Measurements from ENCODE around the gene SRRT. TPM values are rescaled to one million over a fixed set of nuclear protein-coding genes. Genes with fewer than 3 reads are reported as not detected.
"Not testable (repeated sequence)": the region's sequence is repeated elsewhere in the genome, so short reads cannot be mapped to it uniquely, and the experiment has no call there.

Gene SRRT
- total and polyA plus RNA-seq, 7 donors: 31.8 to 106 (median 45.6) TPM

DNA sequence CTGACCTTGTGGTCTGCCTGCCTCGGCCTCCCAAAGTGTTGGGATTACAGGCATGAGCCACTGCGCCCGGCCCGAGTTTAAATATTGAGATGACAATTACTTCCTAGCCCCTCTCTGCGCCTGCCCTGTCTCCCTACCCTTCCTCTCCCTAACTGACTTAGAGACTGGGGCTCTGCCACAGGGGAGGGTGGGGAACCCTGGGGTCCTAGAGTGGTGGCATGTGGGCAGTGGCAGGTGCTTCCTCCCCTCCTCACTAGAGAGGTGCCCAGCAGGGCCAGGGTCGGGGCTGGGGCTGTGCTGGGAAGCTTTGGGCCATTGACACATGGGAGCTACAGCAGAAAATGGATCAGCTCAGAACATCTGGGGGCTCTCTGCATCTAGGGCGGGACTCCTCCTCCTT is 27.7 kb downstream of the SRRT start:
- H3K27ac ChIP-seq: no peak overlapping the region
- H3K4me1 ChIP-seq: no peaks in the 10 kb centered on the region
- WGBS, 2 donors: 54 to 76% methylated on average over 7 of the region's 7 CpGs
- no peak for TF ChIP-seq POLR2AphosphoS5 (IDR thresholded peaks at IDR 0.05)
- TF ChIP-seq POLR2A (IDR thresholded peaks at IDR 0.05): no peak
- TF ChIP-seq, protein P1, sequence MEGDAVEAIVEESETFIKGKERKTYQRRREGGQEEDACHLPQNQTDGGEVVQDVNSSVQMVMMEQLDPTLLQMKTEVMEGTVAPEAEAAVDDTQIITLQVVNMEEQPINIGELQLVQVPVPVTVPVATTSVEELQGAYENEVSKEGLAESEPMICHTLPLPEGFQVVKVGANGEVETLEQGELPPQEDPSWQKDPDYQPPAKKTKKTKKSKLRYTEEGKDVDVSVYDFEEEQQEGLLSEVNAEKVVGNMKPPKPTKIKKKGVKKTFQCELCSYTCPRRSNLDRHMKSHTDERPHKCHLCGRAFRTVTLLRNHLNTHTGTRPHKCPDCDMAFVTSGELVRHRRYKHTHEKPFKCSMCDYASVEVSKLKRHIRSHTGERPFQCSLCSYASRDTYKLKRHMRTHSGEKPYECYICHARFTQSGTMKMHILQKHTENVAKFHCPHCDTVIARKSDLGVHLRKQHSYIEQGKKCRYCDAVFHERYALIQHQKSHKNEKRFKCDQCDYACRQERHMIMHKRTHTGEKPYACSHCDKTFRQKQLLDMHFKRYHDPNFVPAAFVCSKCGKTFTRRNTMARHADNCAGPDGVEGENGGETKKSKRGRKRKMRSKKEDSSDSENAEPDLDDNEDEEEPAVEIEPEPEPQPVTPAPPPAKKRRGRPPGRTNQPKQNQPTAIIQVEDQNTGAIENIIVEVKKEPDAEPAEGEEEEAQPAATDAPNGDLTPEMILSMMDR (IDR thresholded peaks at IDR 0.05): no peak
- TF ChIP-seq EP300 (IDR thresholded peaks at IDR 0.05): no peak
- H3K36me3 ChIP-seq: no peaks in the 10 kb centered on the region
- intact Hi-C loops (cut with DNase I): no loop called here
- no peak for DNase-seq
- no peak overlapping the region for H3K4me3 ChIP-seq
- no peaks in the 10 kb centered on the region for H3K9me3 ChIP-seq
- H3K27me3 ChIP-seq: peaks cover 4 to 44% (median 15%) of the 10 kb centered on the region in 3 donors

DNA sequence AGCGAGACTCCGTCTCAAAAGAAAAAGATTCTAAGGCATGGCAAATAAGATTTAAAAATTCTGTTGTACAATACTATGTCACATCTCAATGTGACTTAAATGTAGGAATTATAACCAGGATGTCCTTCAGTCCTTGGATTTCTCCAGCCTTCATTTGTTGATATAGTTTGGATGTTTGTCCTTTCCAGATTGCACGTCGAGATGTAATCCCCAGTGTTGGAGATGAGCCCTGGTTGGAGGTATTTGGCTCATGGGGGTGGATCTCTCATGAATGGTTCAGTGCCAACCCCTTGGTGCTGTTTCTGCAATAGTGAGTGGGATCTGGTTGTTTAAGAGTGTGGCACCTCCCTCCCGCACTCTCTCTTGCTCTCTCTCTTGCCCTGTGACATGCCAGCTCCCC is 33.6 kb downstream of the SRRT start:
- Histone ChIP-seq H3K27ac (no peak overlapping the region), H3K27me3 (no peaks in the 10 kb centered on the region), H3K4me3 (no peak overlapping the region), H3K36me3 (no peaks in the 10 kb centered on the region), H3K4me1 (no peaks in the 10 kb centered on the region), H3K9me3 (no peaks in the 10 kb centered on the region)
- TF ChIP-seq, protein P1 (IDR thresholded peaks at IDR 0.05): no peak
- TF ChIP-seq POLR2AphosphoS5 (IDR thresholded peaks at IDR 0.05): no peak
- TF ChIP-seq POLR2A (IDR thresholded peaks at IDR 0.05): no peak
- TF ChIP-seq EP300 (IDR thresholded peaks at IDR 0.05): no peak
- DNase-seq: no peak
- intact Hi-C loops (cut with DNase I): no loop called here
- WGBS, 2 donors: 96 to 98% methylated on average over 5 of the region's 5 CpGs

DNA sequence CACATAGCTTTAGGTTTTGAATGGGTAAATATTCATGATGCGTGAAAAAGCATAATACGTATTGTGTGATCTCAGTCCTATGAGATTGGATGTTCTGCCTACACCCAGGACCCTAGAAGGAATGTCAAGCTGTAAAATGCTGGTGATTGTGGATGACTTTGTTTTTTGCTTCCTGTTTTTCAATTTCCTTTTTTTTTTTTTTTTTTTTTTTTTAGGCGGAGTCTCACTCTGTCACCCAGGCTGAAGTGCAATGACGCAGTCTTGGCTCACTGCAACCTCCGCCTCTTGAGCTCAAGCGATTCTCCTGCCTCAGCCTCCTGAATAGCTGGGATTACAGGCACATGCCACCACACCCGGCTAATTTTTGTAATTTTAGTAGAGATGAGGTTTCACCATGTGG is 35.5 kb downstream of the SRRT start:
- H3K9me3 ChIP-seq; H3K4me1 ChIP-seq; H3K27me3 ChIP-seq; H3K27ac ChIP-seq; H3K4me3 ChIP-seq; intact Hi-C loops (cut with DNase I); DNase-seq; H3K36me3 ChIP-seq: not testable (repeated sequence)
- 19 to 46% methylated on average over 7 of the region's 7 CpGs for WGBS, 2 donors

DNA sequence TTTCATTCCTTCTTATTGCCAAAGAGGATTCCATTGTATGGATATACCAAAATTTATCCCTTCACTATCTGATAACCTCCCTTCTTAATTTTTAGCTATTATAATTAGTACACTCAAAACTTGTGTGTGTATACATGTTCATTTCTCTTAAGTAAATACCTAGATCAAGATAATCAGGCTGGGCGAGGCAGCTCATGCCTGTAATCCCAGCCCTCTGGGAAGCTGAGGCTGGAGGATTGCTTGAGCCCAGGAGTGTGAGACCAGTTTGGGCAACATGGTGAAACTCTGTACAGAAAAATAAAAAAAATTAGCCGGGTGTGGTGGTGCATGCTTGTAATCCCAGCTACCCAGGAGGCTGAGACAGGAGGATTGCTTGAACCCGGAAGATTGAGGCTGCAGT is 36.6 kb downstream of the SRRT start:
- no peaks in the 10 kb centered on the region for H3K4me1 ChIP-seq
- 38 to 85% methylated on average over 3 of the region's 3 CpGs for WGBS, 2 donors
- no peaks in the 10 kb centered on the region for H3K9me3 ChIP-seq
- no peaks in the 10 kb centered on the region for H3K36me3 ChIP-seq
- peaks cover 0 to 6% (median 5%) of the 10 kb centered on the region in 3 donors for H3K27me3 ChIP-seq
- intact Hi-C loops (cut with DNase I): no loop called here
- TF ChIP-seq EP300 (IDR thresholded peaks at IDR 0.05): no peak
- TF ChIP-seq, protein P1 (IDR thresholded peaks at IDR 0.05): no peak
- no peak for TF ChIP-seq POLR2A (IDR thresholded peaks at IDR 0.05)
- TF ChIP-seq POLR2AphosphoS5 (IDR thresholded peaks at IDR 0.05): no peak
- H3K27ac ChIP-seq: no peak overlapping the region
- DNase-seq: no peak
- H3K4me3 ChIP-seq: no peak overlapping the region

DNA sequence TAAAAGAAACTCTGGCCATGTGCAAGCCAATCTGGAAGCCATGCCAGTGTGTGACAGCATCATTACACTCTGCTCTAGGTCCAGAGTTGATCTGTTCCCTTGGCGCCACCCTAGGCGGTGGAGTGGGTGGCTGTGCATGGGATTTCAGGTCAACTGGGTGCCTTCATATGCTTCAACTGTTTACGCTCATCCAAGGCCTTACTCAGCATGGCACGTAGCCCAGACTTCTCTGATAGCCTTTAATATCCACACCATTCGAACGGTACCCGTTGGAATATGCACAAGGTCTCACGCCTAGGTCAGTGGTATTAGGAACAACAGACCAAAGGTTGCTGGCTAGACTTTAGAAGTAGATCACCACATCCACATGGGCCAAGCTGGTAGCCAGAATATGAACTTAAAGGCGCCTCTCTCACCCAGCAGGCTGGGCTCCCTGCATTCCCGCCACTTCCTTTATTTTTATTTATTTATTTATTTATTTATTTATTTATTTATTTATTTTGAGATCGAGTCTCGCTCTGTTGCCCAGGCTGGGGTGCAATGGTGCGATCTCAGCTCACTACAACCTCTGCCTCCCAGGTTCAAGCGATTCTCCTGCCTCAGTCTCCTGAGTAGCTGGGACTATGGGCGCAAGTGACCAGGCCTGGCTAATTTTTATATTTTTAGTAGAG is 39.4 kb downstream of the SRRT start:
- WGBS, 2 donors: 85 to 92% methylated on average over 15 of the region's 15 CpGs
- DNase-seq: no peak
- no peaks in the 10 kb centered on the region for H3K4me1 ChIP-seq
- TF ChIP-seq POLR2AphosphoS5 (IDR thresholded peaks at IDR 0.05) (no peak), EP300 (IDR thresholded peaks at IDR 0.05) (no peak), POLR2A (IDR thresholded peaks at IDR 0.05) (no peak)
- TF ChIP-seq, protein P1 (IDR thresholded peaks at IDR 0.05): no peak
- H3K4me3 ChIP-seq: no peak overlapping the region
- intact Hi-C loops (cut with DNase I): no loop called here
- no peak overlapping the region for H3K27ac ChIP-seq
- no peaks in the 10 kb centered on the region for H3K9me3 ChIP-seq
- H3K27me3 ChIP-seq: peaks cover 0 to 10% (median 5%) of the 10 kb centered on the region in 3 donors
- no peaks in the 10 kb centered on the region for H3K36me3 ChIP-seq

All from sigmoid colon (tissue), 7 donors.